AG04450 (cell line): Measurements from ENCODE around the gene RET. TPM values are rescaled to one million over a fixed set of nuclear protein-coding genes. Genes with fewer than 3 reads are reported as not detected.

Experiments used
- CTCF ChIA-PET: fragments of 300-600, 350-600 bp; formaldehyde crosslinking; extraction: SDS; loops from one replicate; lab custom pipeline; 2022; ENCODE audit warnings: antibody characterized with exemption, inconsistent platforms; lab: Charles Lee
- POLR2A ChIA-PET: fragments of 350-600 bp; formaldehyde crosslinking; extraction: SDS; loops from one replicate; lab custom pipeline; 2021; ENCODE audit warnings: antibody characterized with exemption, inconsistent platforms; lab: Yijun Ruan, JAX
- DNase-seq: peaks from one replicate; pipeline ENCODE4 v3.0.0-alpha.2; 2011; ENCODE audit warnings: low read depth, low spot score
- H3K27ac ChIP-seq: one replicate; pipeline ENCODE4 v1.5.1; 2012; ENCODE audit warnings: low read depth, low read length, control low read depth
- H3K27me3 ChIP-seq: one replicate; pipeline ENCODE4 v1.6.0; 2012; ENCODE audit warnings: low read length; ENCODE audit not compliant: control insufficient read depth, insufficient read depth
- H3K4me3 ChIP-seq: 2 replicates; pipeline ENCODE4 v1.5.1; 2011; ENCODE audit warnings: mild to moderate bottlenecking, low read depth, low read length, control low read depth
- H3K9me3 ChIP-seq: 2 replicates; pipeline ENCODE4 v1.5.1; 2012; ENCODE audit warnings: low read length; ENCODE audit not compliant: control insufficient read depth, insufficient read depth
- polyA plus RNA-seq: library from polyadenylated mRNA; depleted of rRNA; stranded (reverse); fragments of >200 nt; gene quantifications from 2 replicates; pipeline ENCODE4 v1.2.3, GENCODE V29; 2011
- TF ChIP-seq, protein P1 (sequence below): IDR thresholded peaks from 2 replicates; pipeline ENCODE4 v1.5.1; 2011; ENCODE audit warnings: low read depth, low read length, control low read depth, inconsistent platforms

Gene RET
- polyA plus RNA-seq, 1 experiment, result 0.06 TPM

DNA sequence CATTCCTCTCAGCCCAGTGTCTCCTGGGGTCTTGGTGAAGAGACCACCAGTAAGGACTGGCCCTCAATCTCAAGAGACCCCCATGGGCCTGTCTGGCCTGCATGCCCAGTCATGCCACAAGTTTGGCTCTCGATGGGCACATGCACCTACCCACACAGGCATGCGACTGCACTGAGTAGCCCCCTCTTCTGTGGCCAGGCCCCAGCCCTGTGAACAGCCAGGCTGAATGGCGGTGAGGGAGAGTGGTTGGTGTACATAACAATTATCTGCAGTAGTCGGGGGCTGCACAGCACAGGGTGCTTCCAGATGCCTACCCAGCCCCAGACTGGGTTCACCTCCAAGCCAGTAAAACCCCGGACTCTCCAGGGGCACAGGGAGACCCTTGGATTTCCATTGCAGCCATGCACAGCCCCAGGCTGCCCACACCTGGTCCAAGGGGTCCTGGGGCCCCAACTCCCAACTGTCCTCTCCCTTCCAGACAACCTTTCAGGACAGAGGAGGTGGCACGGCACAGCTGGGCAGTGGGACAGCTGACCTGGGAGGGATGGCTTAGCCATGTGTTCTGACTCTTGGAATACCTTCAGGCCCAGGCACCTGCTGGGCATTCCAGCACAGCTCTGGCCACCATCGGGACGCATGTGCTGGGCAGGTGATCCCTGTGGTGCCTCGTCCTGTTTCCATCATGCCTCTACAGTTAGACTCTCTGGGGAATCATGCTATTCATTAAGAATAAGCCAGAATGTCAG is 40.3 kb downstream of the RET start:
- TF ChIP-seq, protein P1, sequence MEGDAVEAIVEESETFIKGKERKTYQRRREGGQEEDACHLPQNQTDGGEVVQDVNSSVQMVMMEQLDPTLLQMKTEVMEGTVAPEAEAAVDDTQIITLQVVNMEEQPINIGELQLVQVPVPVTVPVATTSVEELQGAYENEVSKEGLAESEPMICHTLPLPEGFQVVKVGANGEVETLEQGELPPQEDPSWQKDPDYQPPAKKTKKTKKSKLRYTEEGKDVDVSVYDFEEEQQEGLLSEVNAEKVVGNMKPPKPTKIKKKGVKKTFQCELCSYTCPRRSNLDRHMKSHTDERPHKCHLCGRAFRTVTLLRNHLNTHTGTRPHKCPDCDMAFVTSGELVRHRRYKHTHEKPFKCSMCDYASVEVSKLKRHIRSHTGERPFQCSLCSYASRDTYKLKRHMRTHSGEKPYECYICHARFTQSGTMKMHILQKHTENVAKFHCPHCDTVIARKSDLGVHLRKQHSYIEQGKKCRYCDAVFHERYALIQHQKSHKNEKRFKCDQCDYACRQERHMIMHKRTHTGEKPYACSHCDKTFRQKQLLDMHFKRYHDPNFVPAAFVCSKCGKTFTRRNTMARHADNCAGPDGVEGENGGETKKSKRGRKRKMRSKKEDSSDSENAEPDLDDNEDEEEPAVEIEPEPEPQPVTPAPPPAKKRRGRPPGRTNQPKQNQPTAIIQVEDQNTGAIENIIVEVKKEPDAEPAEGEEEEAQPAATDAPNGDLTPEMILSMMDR, result no peak
- H3K4me3 ChIP-seq, result no peak overlapping the region
- H3K27me3 ChIP-seq, result peaks cover 9% of the 10 kb centered on the region
- H3K27ac ChIP-seq, result no peak overlapping the region
- CTCF ChIA-PET, result no interaction called here
- DNase-seq, result no peak
- POLR2A ChIA-PET, result no interaction called here
- H3K9me3 ChIP-seq, result no peaks in the 10 kb centered on the region; the same call in 1 of the 2 replicates

DNA sequence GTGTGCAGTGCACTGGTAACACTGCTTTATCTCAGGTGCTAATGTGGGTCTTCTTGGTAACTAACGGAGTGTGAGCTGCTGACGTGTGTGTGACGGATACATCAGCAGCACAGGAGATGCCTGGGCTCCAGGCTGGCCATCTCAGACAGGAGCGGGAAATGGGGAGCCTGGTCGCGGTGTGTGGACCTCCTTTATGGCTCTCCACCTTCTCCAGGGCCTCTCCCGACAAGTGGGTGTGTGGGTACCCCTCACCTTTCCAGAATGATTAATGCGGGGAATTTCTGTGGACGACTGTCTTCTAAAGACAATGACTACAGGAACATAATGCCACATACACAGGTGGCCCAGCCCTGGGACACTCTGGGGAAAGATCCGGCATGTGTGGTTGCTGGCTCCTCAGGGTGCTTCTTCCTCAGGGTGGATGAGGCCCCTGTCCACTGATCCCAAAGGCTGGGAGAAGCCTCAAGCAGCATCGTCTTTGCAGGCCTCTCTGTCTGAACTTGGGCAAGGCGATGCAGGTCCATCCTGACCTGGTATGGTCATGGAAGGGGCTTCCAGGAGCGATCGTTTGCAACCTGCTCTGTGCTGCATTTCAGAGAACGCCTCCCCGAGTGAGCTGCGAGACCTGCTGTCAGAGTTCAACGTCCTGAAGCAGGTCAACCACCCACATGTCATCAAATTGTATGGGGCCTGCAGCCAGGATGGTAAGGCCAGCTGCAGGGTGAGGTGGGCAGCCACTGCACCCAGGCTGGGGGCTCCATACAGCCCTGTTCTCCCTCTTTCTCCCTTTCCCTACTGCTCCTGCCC is 41.1 kb downstream of the RET start:
- ChIA-PET POLR2A (no interaction called here), CTCF (no interaction called here)
- Histone ChIP-seq H3K9me3 (no peaks in the 10 kb centered on the region; the same call in 1 of the 2 replicates), H3K4me3 (no peak overlapping the region), H3K27ac (no peak overlapping the region), H3K27me3 (peaks cover 12% of the 10 kb centered on the region)
- no peak for DNase-seq
- TF ChIP-seq, protein P1, result no peak

GRCh38 chr10:43118631-43119415 is 42.0 kb downstream of the RET start:
- TF ChIP-seq, protein P1, result no peak
- no peaks in the 10 kb centered on the region; the same call in 1 of the 2 replicates for H3K9me3 ChIP-seq
- DNase-seq, result no peak
- ChIA-PET CTCF (no interaction called here), POLR2A (no interaction called here)
- H3K27me3 ChIP-seq, result peaks cover 12% of the 10 kb centered on the region
- H3K4me3 ChIP-seq, result no peak overlapping the region
- no peak overlapping the region for H3K27ac ChIP-seq

- Histone ChIP-seq H3K4me3 (no peak overlapping the region), H3K9me3 (no peaks in the 10 kb centered on the region; the same call in 1 of the 2 replicates), H3K27me3 (peaks cover 12% of the 10 kb centered on the region), H3K27ac (no peak overlapping the region)
- POLR2A ChIA-PET, result no interaction called here
- TF ChIP-seq, protein P1, result no peak
- CTCF ChIA-PET, result no interaction called here
- DNase-seq, result no peak
Observed at GRCh38 chr10:43119416-43120115, 42.7 kb downstream of the RET start.
